ENCODE data around the gene MND1.
A peak's percentile ranks its signal among the peaks of the same experiment; 100 is the strongest.
"Not testable (repeated sequence)": the region's sequence is repeated elsewhere in the genome, so short reads cannot be mapped to it uniquely, and the experiment has no call there.

MND1 gene

DNA sequence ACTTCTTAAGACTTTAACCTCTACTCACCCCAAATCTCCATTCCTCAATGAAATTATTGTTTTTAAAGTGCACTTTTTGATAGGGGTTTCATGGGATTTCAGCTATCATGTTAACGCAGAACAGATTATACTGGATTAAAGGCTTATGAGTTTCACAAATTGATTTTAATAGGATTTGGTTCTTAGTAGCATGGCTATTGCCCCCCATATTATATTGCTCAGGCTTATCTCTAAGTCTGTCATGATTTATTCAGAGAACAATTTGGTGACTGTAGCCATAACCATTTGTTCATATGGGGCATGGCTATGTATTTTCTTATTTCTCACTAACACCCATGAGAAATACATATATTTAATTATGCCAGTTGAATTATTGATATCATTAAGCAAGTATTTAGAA lies 57.0 kb downstream of the MND1 start:
- no peaks in the 10 kb centered on the region for H3K36me3 ChIP-seq (ENCODE audit: insufficient read depth, low read length)
- H3K4me1 ChIP-seq (ENCODE audit: control insufficient read depth, insufficient read depth, low read length, unreplicated experiment): peaks cover 5% of the 10 kb centered on the region
- H3K27me3 ChIP-seq (ENCODE audit: insufficient read depth, low read length): no peaks in the 10 kb centered on the region
- no peaks in the 10 kb centered on the region for H3K79me2 ChIP-seq (ENCODE audit: control insufficient read depth, insufficient read depth, low read length, unreplicated experiment)
- H3K4me3 ChIP-seq (ENCODE audit: low read depth, low read length): no peak overlapping the region
- no peak overlapping the region for H3K27ac ChIP-seq (ENCODE audit: low read depth, low read length)
- H2AFZ ChIP-seq (ENCODE audit: low read length, unreplicated experiment): no peak overlapping the region

DNA sequence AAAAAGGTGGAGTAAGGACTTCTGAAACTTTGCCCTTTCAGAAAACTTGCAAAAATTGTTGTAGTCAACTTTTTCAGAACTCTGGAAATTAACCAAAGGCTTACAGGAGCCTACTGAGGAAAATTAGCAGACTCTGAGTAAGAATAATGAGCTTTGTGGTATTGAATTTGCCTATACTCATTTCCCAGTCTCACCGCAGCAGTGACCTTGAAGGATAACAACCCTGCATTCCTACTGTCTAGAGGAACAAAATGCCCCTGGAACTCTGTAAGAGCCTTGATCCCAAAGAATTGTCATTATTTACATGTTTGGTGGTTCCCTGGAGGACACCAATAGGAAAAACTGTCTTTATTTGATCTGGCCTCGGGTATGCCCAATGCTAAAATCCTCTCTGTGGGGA lies 57.9 kb downstream of the MND1 start:
- Histone ChIP-seq H3K4me3 (ENCODE audit: low read depth, low read length) (no peak overlapping the region), H3K4me1 (ENCODE audit: control insufficient read depth, insufficient read depth, low read length, unreplicated experiment) (peaks cover 5% of the 10 kb centered on the region), H3K27me3 (ENCODE audit: insufficient read depth, low read length) (no peaks in the 10 kb centered on the region)

DNA sequence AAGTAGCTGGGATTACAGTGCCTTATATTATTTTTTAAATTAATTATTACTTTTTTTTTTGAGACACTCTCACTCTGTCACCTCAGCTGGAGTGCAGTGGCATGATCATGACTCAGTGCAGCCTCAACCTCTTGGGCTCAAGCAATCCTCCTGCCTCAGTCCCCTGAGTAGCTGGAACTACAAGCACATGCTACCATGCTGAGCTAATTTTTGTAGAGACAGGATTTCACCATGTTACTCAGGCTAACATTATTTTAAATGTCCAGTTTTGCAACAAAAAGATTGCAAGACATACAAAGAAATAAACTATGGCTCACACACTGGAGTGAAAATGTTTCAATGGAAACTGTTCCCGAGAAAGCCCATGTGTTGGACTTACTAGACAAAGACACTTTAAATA lies 59.2 kb downstream of the MND1 start:
- Histone ChIP-seq H2AFZ (ENCODE audit: low read length, unreplicated experiment) (no peak overlapping the region), H3K4me3 (ENCODE audit: low read depth, low read length) (no peak overlapping the region), H3K79me2 (ENCODE audit: control insufficient read depth, insufficient read depth, low read length, unreplicated experiment) (no peaks in the 10 kb centered on the region), H3K36me3 (ENCODE audit: insufficient read depth, low read length) (no peaks in the 10 kb centered on the region), H3K4me1 (ENCODE audit: control insufficient read depth, insufficient read depth, low read length, unreplicated experiment) (peaks cover 3% of the 10 kb centered on the region), H3K27ac (ENCODE audit: low read depth, low read length) (no peak overlapping the region), H3K27me3 (ENCODE audit: insufficient read depth, low read length) (no peaks in the 10 kb centered on the region)

More for the DNA sequence above, 57.9 kb downstream of the MND1 start:
- Histone ChIP-seq H3K27ac (ENCODE audit: low read depth, low read length) (no peak overlapping the region), H3K79me2 (ENCODE audit: control insufficient read depth, insufficient read depth, low read length, unreplicated experiment) (no peaks in the 10 kb centered on the region), H3K36me3 (ENCODE audit: insufficient read depth, low read length) (no peaks in the 10 kb centered on the region), H2AFZ (ENCODE audit: low read length, unreplicated experiment) (no peak overlapping the region)

DNA sequence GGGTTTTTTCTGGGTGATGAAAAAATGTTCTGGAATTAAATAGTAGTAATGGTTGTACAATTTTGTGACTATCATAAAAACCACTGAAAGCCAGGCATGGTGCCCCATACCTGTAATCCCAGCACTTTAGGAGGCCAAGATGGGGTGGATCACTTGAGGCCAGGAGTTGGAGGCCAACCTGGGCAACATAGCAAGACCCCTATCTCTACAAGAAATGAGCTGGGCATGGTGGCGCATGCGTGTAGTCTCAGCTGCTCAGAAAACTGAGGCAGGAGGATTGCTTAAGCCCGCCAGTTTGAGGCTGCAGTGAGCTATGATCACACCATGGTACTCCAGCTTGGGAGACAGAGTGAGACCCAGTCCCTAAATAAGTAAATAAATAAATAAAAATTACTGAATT lies 63.4 kb downstream of the MND1 start:
- H3K4me1 ChIP-seq (ENCODE audit: control insufficient read depth, insufficient read depth, low read length, unreplicated experiment): peaks cover 12% of the 10 kb centered on the region
- no peaks in the 10 kb centered on the region for H3K36me3 ChIP-seq (ENCODE audit: insufficient read depth, low read length)
- H2AFZ ChIP-seq (ENCODE audit: low read length, unreplicated experiment): no peak overlapping the region
- H3K27me3 ChIP-seq (ENCODE audit: insufficient read depth, low read length): no peaks in the 10 kb centered on the region
- no peaks in the 10 kb centered on the region for H3K79me2 ChIP-seq (ENCODE audit: control insufficient read depth, insufficient read depth, low read length, unreplicated experiment)
- H3K27ac ChIP-seq (ENCODE audit: low read depth, low read length): no peak overlapping the region
- H3K4me3 ChIP-seq (ENCODE audit: low read depth, low read length): no peak overlapping the region

DNA sequence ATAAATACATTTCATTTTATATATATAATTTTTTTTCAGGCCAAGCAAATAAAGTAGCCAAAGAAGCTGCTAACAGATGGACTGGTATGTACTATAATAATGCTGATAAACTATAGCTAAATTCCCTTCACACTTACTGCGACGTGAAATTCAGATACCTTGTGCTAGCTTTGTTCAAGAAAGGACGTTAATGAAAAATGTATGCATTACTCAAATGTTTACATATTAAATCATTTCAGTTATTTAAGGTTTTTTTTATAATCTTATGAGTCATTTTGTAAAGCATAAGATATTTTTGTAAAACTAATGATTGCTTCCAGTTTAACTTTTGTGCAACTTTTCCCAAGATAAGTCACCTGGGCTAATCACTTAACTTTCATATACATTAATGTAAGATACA lies 64.4 kb downstream of the MND1 start:
- no peaks in the 10 kb centered on the region for H3K36me3 ChIP-seq (ENCODE audit: insufficient read depth, low read length)

DNA sequence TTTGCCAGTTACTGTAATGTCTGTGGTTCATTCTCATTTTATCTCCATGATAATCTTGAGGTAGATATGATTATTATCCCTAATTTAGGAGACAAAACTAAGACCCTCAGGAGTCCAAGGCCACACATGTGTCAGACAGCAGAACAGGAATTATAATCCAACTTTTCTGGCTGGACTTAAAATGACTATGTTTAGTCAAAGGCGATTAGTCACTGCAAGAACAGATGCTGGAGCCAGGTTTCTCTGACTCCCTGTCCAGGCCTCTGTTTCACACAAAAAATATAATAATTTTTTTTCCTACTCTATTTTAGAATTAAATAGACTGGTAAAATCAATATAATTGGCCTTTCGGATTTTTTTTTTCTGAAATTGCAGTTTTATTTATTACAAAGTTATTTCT lies 64.9 kb downstream of the MND1 start:
- Histone ChIP-seq H3K27me3 (ENCODE audit: insufficient read depth, low read length) (no peaks in the 10 kb centered on the region), H3K36me3 (ENCODE audit: insufficient read depth, low read length) (no peaks in the 10 kb centered on the region), H3K27ac (ENCODE audit: low read depth, low read length) (peak overlapping the region; percentile 32), H3K4me1 (ENCODE audit: control insufficient read depth, insufficient read depth, low read length, unreplicated experiment) (peaks cover 12% of the 10 kb centered on the region), H3K4me3 (ENCODE audit: low read depth, low read length) (no peak overlapping the region), H3K79me2 (ENCODE audit: control insufficient read depth, insufficient read depth, low read length, unreplicated experiment) (no peaks in the 10 kb centered on the region), H2AFZ (ENCODE audit: low read length, unreplicated experiment) (no peak overlapping the region)

More for the DNA sequence above, 64.4 kb downstream of the MND1 start:
- H2AFZ ChIP-seq (ENCODE audit: low read length, unreplicated experiment): no peak overlapping the region
- no peaks in the 10 kb centered on the region for H3K79me2 ChIP-seq (ENCODE audit: control insufficient read depth, insufficient read depth, low read length, unreplicated experiment)
- H3K27me3 ChIP-seq (ENCODE audit: insufficient read depth, low read length): no peaks in the 10 kb centered on the region
- H3K4me3 ChIP-seq (ENCODE audit: low read depth, low read length): no peak overlapping the region
- peak overlapping the region; percentile 32; the same call in 1 of the 2 replicates for H3K27ac ChIP-seq (ENCODE audit: low read depth, low read length)
- peaks cover 12% of the 10 kb centered on the region for H3K4me1 ChIP-seq (ENCODE audit: control insufficient read depth, insufficient read depth, low read length, unreplicated experiment)

DNA sequence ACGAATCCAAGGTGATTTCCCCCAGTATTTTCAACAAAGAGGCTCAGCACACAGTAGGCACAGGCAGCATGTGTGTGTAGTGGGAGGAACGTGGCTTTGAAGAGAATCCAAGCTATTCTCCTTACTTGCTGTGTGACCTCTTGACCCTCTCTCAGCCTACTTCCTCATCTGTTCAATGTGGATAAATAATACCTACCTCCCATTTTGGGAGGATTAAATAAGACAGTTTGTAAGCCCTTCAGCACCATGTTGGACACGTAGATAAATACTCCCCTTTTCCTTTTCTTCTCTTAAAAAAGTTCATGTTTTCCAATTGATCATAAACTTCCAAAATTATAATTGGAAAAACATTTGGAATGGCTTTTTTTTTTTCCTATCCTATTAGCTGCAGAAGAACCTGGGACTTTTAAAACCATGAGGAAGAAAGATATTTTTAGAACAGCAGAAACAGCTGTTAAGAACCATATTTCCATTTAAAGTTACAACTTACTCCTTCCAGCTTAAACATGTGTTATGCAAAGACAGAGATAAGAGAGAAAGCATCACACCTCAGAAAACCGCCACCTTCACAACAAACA lies 65.5 kb downstream of the MND1 start:
- no peaks in the 10 kb centered on the region for H3K27me3 ChIP-seq (ENCODE audit: insufficient read depth, low read length)
- no peak overlapping the region for H3K4me3 ChIP-seq (ENCODE audit: low read depth, low read length)
- no peaks in the 10 kb centered on the region for H3K79me2 ChIP-seq (ENCODE audit: control insufficient read depth, insufficient read depth, low read length, unreplicated experiment)
- H3K4me1 ChIP-seq (ENCODE audit: control insufficient read depth, insufficient read depth, low read length, unreplicated experiment): peaks cover 12% of the 10 kb centered on the region
- H2AFZ ChIP-seq (ENCODE audit: low read length, unreplicated experiment): peak overlapping the region; percentile 43
- no peaks in the 10 kb centered on the region for H3K36me3 ChIP-seq (ENCODE audit: insufficient read depth, low read length)
- H3K27ac ChIP-seq (ENCODE audit: low read depth, low read length): peak overlapping the region; percentile 32

DNA sequence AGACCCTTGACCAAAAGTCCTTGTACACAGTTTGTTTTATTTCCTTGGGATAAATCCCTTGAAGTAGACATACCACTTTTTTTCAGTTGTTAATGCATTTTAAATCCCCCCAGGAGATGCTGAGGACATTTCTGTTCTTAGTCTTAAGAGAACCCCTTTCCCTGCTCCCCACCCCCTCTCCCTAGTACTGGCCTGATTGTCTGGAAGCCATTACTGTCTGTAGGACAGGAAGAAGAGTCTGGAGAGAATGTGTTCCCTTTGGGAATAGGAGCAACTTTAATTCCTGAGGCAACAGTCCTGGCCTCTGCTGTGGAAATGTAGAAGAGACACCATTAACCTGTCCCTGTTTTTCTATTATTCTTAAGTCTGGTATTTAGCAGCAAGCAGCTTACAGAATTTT lies 69.4 kb downstream of the MND1 start:
- no peak overlapping the region for H3K27ac ChIP-seq (ENCODE audit: low read depth, low read length)
- H3K79me2 ChIP-seq (ENCODE audit: control insufficient read depth, insufficient read depth, low read length, unreplicated experiment): no peaks in the 10 kb centered on the region
- H3K27me3 ChIP-seq (ENCODE audit: insufficient read depth, low read length): no peaks in the 10 kb centered on the region
- H3K4me1 ChIP-seq (ENCODE audit: control insufficient read depth, insufficient read depth, low read length, unreplicated experiment): peaks cover 11% of the 10 kb centered on the region
- H2AFZ ChIP-seq (ENCODE audit: low read length, unreplicated experiment): no peak overlapping the region
- no peak overlapping the region for H3K4me3 ChIP-seq (ENCODE audit: low read depth, low read length)
- no peaks in the 10 kb centered on the region for H3K36me3 ChIP-seq (ENCODE audit: insufficient read depth, low read length)

DNA sequence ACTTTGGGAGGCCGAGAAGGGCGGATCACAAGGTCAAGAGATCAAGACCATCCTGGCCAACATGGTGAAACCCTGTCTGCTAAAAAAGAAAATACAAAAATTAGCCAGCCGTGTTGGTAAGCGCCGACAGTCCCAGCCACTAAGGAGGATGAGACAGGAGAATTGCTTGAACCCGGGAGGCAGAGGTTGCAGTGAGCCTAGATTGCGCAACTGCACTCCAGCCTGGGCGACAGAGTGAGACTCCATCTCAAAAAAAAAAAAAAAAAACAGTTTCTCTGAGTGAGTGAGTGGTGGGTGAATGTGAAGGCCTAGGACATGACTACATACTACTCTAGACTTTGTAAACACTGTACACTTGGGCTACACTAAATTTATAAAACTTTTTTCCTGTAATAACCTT lies 72.0 kb downstream of the MND1 start:
- H3K27me3 ChIP-seq (ENCODE audit: insufficient read depth, low read length); H3K4me3 ChIP-seq (ENCODE audit: low read depth, low read length); H3K27ac ChIP-seq (ENCODE audit: low read depth, low read length); H3K4me1 ChIP-seq (ENCODE audit: control insufficient read depth, insufficient read depth, low read length, unreplicated experiment); H2AFZ ChIP-seq (ENCODE audit: low read length, unreplicated experiment); H3K36me3 ChIP-seq (ENCODE audit: insufficient read depth, low read length); H3K79me2 ChIP-seq (ENCODE audit: control insufficient read depth, insufficient read depth, low read length, unreplicated experiment): not testable (repeated sequence)

DNA sequence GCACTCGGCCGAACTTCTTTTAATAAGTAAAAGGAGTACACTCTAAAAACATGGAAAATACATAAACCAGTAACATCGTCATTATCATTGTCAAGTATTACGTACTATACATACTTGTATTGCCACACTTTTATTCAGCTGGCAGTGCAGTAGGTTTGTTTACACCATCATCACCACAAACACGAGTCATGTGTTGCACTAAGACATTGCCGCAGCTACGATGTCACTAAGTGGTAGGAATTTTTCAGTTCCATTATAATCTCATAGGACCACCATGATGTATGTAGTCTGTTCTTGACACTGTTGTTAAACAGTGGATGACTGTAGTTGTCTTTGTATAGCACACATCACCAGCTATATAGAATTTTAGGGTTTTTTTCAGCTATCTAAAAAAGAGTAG lies 73.6 kb downstream of the MND1 start:
- no peaks in the 10 kb centered on the region for H3K27me3 ChIP-seq (ENCODE audit: insufficient read depth, low read length)
- no peak overlapping the region for H3K4me3 ChIP-seq (ENCODE audit: low read depth, low read length)
- no peak overlapping the region for H2AFZ ChIP-seq (ENCODE audit: low read length, unreplicated experiment)
- H3K36me3 ChIP-seq (ENCODE audit: insufficient read depth, low read length): no peaks in the 10 kb centered on the region
- H3K4me1 ChIP-seq (ENCODE audit: control insufficient read depth, insufficient read depth, low read length, unreplicated experiment): no peaks in the 10 kb centered on the region
- no peak overlapping the region for H3K27ac ChIP-seq (ENCODE audit: low read depth, low read length)
- no peaks in the 10 kb centered on the region for H3K79me2 ChIP-seq (ENCODE audit: control insufficient read depth, insufficient read depth, low read length, unreplicated experiment)

DNA sequence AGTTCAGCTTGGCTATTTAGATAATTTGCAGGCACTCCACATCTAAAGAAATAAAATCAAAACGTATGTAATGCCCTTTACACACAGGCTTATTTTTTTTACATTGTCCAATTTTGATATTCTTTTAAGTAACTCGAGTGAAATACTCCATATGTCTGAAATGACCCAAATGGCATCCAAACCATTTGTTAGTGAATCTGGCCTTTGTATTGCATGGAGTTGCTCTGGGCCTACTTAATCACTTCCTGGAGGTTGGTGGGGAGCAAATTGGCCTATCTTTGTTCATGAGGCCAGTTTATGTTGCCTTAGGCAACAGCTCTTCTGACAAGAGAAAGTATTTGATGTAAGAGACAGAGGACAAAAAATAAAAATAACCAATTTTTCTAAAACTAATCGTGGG lies 74.1 kb downstream of the MND1 start:
- Histone ChIP-seq H3K4me3 (ENCODE audit: low read depth, low read length) (no peak overlapping the region), H3K4me1 (ENCODE audit: control insufficient read depth, insufficient read depth, low read length, unreplicated experiment) (no peaks in the 10 kb centered on the region), H3K27me3 (ENCODE audit: insufficient read depth, low read length) (no peaks in the 10 kb centered on the region), H2AFZ (ENCODE audit: low read length, unreplicated experiment) (no peak overlapping the region), H3K36me3 (ENCODE audit: insufficient read depth, low read length) (no peaks in the 10 kb centered on the region), H3K79me2 (ENCODE audit: control insufficient read depth, insufficient read depth, low read length, unreplicated experiment) (no peaks in the 10 kb centered on the region), H3K27ac (ENCODE audit: low read depth, low read length) (no peak overlapping the region)
